Head of caudate nucleus (tissue), 42 donors: ENCODE data around the gene MYO18A.
A peak's percentile ranks its signal among the peaks of the same experiment; 100 is the strongest.

Experiments used
- DNase-seq, 42 donors: peaks; one replicate each; pipeline versions ENCODE4 v3.0.0 to v3.0.0-alpha.2; 2020 to 2021; ENCODE audit warnings: mixed read lengths in 7 of 42
- intact Hi-C: fragments of 100-400 bp; cut with DNase I; formaldehyde crosslinking; loops from one replicate; pipeline ENCODE4 v1.15.0; 2022

MYO18A gene

DNA sequence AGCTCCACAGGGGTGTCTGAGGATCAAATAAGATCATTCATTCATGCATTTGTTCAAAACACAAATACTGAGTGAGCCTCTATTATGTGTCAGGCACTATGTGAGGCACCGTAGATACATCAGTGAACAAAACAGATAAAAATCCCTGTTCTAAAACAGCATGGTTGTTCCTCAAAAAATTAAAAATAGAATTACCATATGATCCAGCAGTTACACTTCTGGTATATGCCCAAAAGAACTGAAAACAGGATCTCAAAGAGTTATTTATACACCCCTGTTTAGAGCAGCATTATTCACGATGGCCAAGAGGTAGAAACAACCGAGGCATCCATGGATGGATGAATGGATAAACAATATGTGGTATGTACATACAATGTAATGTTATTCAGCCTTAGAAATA, 121.8 kb downstream of the MYO18A start:
- intact Hi-C loops, result no loop called here

GRCh38 chr17:29057361-29057760, 122.8 kb downstream of the MYO18A start:
- peak in 1 of 42 donors; percentile 36 for DNase-seq
- intact Hi-C loops, result no loop called here

More for the DNA sequence above, 121.8 kb downstream of the MYO18A start:
- DNase-seq, result no peak

DNA sequence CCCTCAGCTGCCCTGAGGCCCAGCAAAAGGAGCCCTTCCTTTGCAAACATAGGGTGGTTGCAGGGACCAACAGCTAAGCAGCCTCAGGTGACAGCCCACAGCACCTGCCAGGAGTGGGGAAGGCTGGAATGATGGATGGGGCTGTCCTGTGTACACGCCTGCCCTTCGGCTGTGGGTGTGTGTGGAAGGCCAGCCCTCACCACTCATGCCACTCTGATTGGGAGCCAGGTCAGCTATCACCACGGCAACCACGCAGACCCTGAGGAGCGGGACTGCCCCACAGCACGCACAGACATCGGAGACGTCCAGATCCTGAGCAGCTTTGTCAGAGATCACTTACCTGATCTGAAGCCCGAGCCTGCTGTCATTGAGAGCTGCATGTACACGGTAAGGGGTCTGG, 125.4 kb downstream of the MYO18A start:
- intact Hi-C loops, result no loop called here
- no peak for DNase-seq

DNA sequence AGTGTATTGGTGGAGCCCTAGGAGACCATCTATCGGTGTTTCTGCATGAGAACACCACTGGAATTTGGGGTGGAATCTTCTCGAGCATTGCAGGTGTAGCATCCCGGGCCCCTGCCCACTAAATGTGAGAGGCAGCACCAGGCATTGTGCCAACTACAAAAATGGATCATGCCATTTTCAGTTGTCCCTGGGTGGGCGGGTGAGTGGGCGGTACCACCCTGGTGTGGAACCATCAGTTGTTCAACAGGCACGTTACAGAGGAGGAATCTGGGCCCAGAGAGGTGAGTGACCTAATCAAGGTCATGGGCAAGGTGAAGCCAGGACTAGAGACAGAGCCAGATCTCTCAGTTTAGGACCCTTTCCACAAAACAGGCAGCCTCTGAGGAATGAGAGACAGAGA, 128.5 kb downstream of the MYO18A start:
- intact Hi-C loops, result no loop called here
- peak in 1 of 42 donors; percentile 32 for DNase-seq

- intact Hi-C loops, result no loop called here
- no peak for DNase-seq
Measured at GRCh38 chr17:29051194-29051593, 129.0 kb downstream of the MYO18A start.

- intact Hi-C loops, result no loop called here
- DNase-seq, result no peak
Measured at GRCh38 chr17:29050176-29050575, 130.0 kb downstream of the MYO18A start.

DNA sequence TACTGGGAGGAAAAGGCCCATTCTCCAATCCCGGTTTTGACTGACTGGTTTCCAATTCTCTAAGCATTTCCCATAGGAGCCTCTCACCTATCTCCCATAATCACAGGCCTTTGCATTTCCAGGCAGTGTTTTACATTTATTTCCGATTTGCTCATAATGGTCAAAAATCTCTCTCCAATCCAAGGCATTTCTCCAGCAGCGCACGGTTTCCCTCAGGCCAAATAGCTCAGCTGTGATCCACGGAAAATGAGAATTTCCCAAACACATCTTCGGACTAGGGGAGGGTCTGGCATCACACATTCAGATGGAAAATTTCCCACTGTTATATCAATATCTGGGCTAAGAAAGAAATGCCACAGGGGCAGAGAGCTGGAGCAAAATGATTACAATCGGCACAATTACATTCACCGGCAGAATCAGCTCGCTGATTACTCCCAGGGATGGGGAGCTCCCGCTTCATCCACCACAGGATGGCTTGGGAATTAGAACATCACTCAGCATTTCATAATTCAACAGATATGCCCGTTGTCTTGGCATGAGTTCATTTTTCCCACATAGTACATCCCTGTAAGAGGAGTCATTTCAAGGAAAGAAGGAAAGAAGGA, 130.6 kb downstream of the MYO18A start:
- intact Hi-C loops, result no loop called here
- DNase-seq, result no peak

- intact Hi-C loops, result no loop called here
- DNase-seq, result no peak
Measured at GRCh38 chr17:29048440-29049368, 131.5 kb downstream of the MYO18A start.

DNA sequence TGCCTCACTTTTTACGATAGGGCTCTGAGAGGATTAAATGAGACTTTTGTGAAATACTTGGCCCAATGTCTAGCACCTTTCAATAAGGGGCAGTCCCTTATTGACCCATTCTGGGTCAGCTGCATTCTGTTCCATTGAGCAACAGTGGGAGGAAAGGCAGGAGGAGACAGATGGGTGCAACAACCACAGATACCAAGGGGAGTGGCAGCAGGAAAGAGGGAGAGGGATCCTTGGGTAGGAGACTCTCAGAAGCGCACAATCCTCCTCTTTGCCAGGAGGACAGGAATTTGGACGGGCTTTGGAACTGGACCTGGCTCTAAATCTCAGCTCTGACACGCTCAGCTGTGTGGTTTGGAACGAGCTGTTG, 133.7 kb downstream of the MYO18A start:
- no peak for DNase-seq
- intact Hi-C loops, result no loop called here

DNA sequence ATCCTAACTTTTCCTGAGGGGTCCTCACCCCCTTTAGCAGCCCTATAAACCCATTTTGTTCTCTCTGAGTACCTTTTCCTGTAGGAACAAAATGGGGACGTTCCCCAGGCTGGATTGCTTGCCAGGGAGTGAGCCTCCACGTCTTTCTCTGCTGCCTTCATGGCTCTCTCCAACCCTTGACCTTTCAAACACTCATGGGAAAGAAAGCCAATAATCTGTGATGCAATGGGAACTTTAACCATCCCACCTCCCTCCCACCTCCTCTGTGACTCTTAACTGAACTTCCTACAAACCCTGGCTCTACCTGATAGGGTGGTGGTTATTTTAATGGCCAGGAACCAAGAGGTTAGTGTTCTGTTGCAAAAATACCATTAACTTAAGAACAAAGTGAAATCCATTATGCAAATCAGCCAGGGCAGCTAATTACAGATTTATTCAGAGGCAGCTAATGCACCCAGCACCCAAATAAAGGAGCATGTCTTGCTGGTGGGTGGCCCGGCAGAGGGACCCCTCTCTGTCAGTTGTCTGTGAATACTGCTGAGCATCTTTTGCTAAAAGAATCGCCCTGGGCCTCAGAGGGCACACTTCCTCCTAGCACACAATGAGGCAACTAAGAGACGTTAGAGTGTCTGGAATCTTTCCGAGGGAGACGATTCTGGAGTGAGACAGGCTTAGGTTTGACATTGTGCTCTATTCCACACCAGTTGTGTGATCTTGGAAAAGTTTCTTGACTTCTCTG, 134.3 kb downstream of the MYO18A start:
- no peak for DNase-seq
- intact Hi-C loops, result no loop called here

- no peak for DNase-seq
- intact Hi-C loops, result no loop called here
Measured at GRCh38 chr17:29045026-29045425, 135.2 kb downstream of the MYO18A start.

DNA sequence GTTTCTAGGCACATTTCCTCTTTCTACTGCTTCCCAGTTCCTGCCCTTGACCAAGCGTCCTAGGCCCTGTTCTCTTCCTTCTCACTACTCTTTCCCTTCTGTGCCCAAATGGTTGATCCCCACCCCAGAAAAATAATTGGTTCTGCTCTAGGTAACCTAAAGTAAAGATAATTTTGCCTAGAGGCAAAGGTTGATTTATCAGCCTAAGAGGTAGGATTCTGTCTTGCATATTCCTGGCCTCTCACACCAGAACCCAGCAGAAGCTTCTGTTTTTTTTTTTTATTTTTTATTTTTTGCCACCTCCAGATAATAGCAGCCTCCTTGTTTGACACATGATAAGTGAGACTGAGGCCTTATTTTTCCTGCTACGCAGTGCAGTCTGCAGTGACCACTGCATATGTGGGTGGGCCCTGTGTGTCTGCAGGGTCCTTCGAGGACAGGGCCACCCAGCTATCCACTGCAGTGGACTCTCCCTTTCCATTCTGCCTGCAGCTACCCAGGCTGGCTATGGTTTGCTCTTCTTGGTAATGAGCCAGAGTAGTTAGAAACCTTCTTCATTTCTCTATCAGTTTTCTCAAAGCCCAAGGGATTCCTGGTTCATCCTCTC, 136.6 kb downstream of the MYO18A start:
- intact Hi-C loops, result no loop called here
- peak in 2 of 42 donors; percentile 26 to 40 for DNase-seq

GRCh38 chr17:29042679-29043538, 137.3 kb downstream of the MYO18A start, which contains the start of gene PIPOX:
Gene PIPOX, plus strand, starts transcription at chr17:29043141. Its CDS starts 85 bp downstream, at chr17:29043226.
- DNase-seq, result peak in 33 of 42 donors; percentile 5 to 74 (median 41)
- intact Hi-C loops, result no loop called here

- intact Hi-C loops, result no loop called here
- DNase-seq, result no peak
Measured at GRCh38 chr17:29042026-29042678, 138.0 kb downstream of the MYO18A start.

DNA sequence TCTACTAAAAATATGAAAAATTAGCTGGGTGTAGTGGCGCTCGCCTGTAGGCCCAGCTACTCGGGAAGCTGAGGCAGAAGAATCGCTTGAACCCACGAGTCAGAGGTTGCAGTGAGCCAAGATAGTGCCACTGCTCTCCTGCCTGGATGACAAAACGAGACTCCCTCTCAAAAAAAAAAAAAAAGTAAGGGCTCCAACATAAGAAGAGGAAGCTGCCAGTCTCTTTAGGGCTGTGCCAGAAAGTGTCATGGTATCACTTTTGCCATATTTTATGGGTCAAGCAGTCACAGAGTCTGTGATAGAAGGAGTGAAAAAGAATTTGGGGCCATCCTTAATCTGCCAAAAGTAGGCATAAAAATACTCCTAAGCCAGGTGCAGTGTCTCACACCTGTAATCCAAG, 138.6 kb downstream of the MYO18A start:
- intact Hi-C loops, result no loop called here
- no peak for DNase-seq

DNA sequence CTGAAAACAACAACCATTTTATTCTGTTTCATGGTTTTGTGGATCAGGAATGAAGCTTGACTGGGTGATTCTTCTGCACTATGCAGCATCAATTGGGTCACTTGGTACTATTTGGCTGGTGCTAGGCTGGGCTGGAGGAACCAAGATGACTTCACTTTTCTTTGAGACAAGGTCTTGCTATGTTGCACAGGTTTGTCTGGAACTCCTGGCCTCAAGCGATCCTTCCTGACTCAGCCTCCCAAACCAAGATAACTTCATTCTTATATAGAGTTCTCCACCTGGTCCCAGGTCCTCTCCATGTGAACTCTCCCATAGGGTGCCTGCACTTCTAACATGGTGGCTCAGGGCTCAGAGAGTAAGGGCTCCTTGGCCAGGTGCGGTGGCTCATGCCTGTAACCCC, 139.1 kb downstream of the MYO18A start:
- no peak for DNase-seq
- intact Hi-C loops, result no loop called here

- peak in 17 of 42 donors; percentile 14 to 65 (median 37) for DNase-seq
- intact Hi-C loops, result no loop called here
Measured at GRCh38 chr17:29039764-29040598, 140.2 kb downstream of the MYO18A start.
